CD8-positive, alpha-beta memory T cell (primary cell): ENCODE measurements around the gene ERBB3. TPM values are rescaled to one million over a fixed set of nuclear protein-coding genes. Genes with fewer than 3 reads are reported as not detected.

Source experiments
- CTCF ChIA-PET: fragments of 350-600 bp; sonication (Branson Sonifier 250); formaldehyde crosslinking; loops from one replicate; lab custom pipeline; 2021; ENCODE audit warnings: antibody characterized with exemption; lab: Charles Lee
- POLR2A ChIA-PET: fragments of 350-600 bp; sonication (Branson Sonifier 250); formaldehyde crosslinking; loops from one replicate; lab custom pipeline; 2021; ENCODE audit warnings: antibody characterized with exemption; lab: Charles Lee
- DNase-seq, 5 donors: peaks; one replicate each; pipeline versions ENCODE4 v3.0.0 to v3.0.0-alpha.2; 2020 to 2022; ENCODE audit warnings: mixed read lengths in 1 of 5
- H3K27ac ChIP-seq: one replicate; pipeline ENCODE4 v1.7.0; 2013; ENCODE audit warnings: low read depth, mild to moderate bottlenecking, low read length, moderate library complexity
- H3K27me3 ChIP-seq: 2 replicates; pipeline ENCODE4 v1.7.0; 2013; ENCODE audit warnings: low read length, mild to moderate bottlenecking; ENCODE audit not compliant: insufficient read depth, poor library complexity, severe bottlenecking
- H3K36me3 ChIP-seq: 2 replicates; pipeline ENCODE4 v1.7.0; 2013; ENCODE audit warnings: mild to moderate bottlenecking, low read length, moderate library complexity; ENCODE audit not compliant: insufficient read depth
- H3K4me1 ChIP-seq: 2 replicates; pipeline ENCODE4 v1.7.0; 2013; ENCODE audit warnings: mild to moderate bottlenecking, low read length, moderate library complexity; ENCODE audit not compliant: insufficient read depth
- H3K4me3 ChIP-seq: 2 replicates; pipeline ENCODE4 v1.7.0; 2013; ENCODE audit warnings: mild to moderate bottlenecking, low read length
- H3K9me3 ChIP-seq: 2 replicates; pipeline ENCODE4 v1.7.0; 2013; ENCODE audit warnings: mild to moderate bottlenecking, low read length
- H3K27ac Mint-ChIP-seq, 8 donors: one replicate each; pipeline ENCODE4 v1.8.0; 2020 to 2021; ENCODE audit warnings: mixed read lengths in 8 of 8, mild to moderate bottlenecking in 6 of 8, inconsistent platforms in 3 of 8, moderate library complexity in 3 of 8
- H3K27me3 Mint-ChIP-seq, 2 donors: one replicate each; pipeline ENCODE4 v1.8.0; 2020 to 2021; ENCODE audit warnings: mixed read lengths in 2 of 2, mild to moderate bottlenecking in 1 of 2, moderate library complexity in 1 of 2
- H3K36me3 Mint-ChIP-seq, 3 donors: one replicate each; pipeline ENCODE4 v1.8.0; 2020 to 2021; ENCODE audit warnings: mixed read lengths in 3 of 3, inconsistent platforms in 1 of 3, mild to moderate bottlenecking in 1 of 3
- H3K4me1 Mint-ChIP-seq, 3 donors: one replicate each; pipeline ENCODE4 v1.8.0; 2020 to 2021; ENCODE audit warnings: mixed read lengths in 3 of 3, inconsistent platforms in 1 of 3, mild to moderate bottlenecking in 1 of 3
- H3K4me3 Mint-ChIP-seq, 7 donors: one replicate each; pipeline ENCODE4 v1.8.0; 2020 to 2021; ENCODE audit warnings: mixed read lengths in 7 of 7, mild to moderate bottlenecking in 6 of 7, moderate library complexity in 4 of 7, inconsistent platforms in 2 of 7
- H3K9me3 Mint-ChIP-seq, 5 donors: one replicate each; pipeline ENCODE4 v1.8.0; 2020 to 2022; ENCODE audit warnings: mixed read lengths in 5 of 5, mild to moderate bottlenecking in 3 of 5, moderate library complexity in 2 of 5, inconsistent platforms in 1 of 5
- polyA plus RNA-seq: library from polyadenylated mRNA; unstranded; fragments of 300-500 nt; fragmentation: Illumina TruSeq; gene quantifications from one replicate; pipeline ENCODE4 v1.2.3, GENCODE V29; 2021
- total RNA-seq, 2 experiments: library from RNA; stranded (reverse); gene quantifications; one replicate each; pipeline ENCODE4 v1.2.3, GENCODE V29; 2021

ERBB3 gene
- total and polyA plus RNA-seq, 3 experiments from 2014 or later: 0.63 to 1.9 (median 1.7) TPM

DNA sequence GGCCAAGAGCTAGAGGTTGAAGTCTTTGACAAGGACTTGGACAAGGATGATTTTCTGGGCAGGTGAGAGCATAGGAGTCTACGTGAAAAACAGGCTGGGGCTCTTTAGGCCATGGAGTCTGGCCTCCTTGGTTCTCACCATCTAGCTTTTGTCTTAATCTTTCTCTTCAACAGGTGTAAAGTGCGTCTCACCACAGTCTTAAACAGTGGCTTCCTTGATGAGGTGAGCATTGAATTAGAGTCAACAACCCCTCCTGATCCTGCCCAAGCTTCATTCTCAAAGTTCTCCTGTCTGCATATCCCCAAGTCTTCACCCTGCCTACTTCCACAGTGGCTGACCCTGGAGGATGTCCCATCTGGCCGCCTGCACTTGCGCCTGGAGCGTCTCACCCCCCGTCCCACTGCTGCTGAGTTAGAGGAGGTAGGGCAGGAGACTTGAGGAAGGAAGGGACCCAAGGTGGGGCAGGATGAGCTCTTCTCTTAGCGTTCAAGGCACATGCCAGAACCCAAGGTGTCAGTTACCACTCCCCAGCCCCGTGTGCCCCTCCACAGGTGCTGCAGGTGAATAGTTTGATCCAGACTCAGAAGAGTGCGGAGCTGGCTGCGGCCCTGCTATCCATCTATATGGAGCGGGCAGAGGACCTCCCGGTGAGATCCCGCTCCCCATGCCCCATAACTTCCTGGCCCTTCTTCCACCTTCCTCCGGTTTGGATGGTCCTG is 58.0 kb downstream of the ERBB3 start:
- H3K27me3 Mint-ChIP-seq: no peaks in the 10 kb centered on the region
- peaks cover 48 to 55% (median 54%) of the 10 kb centered on the region in 3 donors for H3K4me1 Mint-ChIP-seq
- Histone ChIP-seq H3K4me3 (no peak overlapping the region), H3K36me3 (peaks cover 85% of the 10 kb centered on the region), H3K27ac (no peak overlapping the region), H3K4me1 (peaks cover 68% of the 10 kb centered on the region), H3K27me3 (no peaks in the 10 kb centered on the region), H3K9me3 (no peaks in the 10 kb centered on the region)
- CTCF ChIA-PET: interaction anchor here (0.9 to 2.6 kb wide), 4 partner anchors 11 to 52 kb away, joined by 3 to 10 read pairs (median 6); partner anchors contain the start of genes MYL6B and SMARCC2
- DNase-seq: peak in 1 of 5 donors; percentile 52
- H3K36me3 Mint-ChIP-seq: peaks cover 18 to 90% (median 35%) of the 10 kb centered on the region in 3 donors
- no peaks in the 10 kb centered on the region for H3K9me3 Mint-ChIP-seq
- POLR2A ChIA-PET: interaction anchor here (0.5 to 0.9 kb wide), 3 partner anchors 9 to 391 kb away, joined by 3 to 5 read pairs (median 3); no protein-coding TSS in a partner anchor
- H3K27ac Mint-ChIP-seq: peak overlapping the region; percentile 46 to 87 (median 75)
- peak overlapping the region in 4 of 7 donors; percentile 25 to 54 (median 42) for H3K4me3 Mint-ChIP-seq

DNA sequence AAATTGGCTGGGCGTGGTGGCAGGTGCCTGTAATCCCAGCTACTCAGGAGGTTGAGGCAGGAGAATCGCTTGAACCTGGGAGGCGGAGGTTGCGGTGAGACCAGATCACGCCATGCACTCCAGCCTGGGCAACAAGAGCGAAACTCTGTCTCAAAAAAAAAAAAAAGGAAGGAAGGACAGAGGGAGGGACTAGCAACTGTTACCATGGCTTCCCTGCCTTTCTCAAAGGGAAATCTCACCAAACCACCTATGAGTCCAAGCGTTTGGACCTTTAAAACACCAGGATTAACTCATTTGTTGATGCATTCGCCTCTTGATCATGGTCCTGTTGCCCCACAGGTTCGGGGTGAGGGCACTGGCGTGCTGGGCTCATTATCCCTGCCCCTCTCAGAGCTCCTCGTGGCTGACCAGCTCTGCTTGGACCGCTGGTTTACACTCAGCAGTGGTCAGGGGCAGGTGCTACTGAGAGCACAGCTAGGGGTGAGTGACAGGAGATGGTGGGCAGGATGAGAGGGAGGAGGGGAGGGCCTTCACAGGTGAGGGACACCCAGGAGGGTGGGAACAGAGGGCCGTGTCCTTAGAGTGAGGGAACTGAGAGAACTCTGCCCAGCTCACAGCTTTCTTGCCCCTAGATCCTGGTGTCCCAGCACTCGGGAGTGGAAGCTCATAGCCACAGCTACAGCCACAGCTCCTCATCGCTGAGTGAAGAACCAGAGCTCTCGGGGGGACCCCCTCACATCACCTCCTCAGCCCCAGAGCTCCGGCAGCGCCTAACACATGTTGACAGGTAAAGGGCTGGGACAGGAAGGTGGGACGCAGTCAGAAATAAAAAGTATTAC is 62.2 kb downstream of the ERBB3 start:
- CTCF ChIA-PET: interaction anchor here (1.0 to 1.5 kb wide), 2 partner anchors 10 to 12 kb away, joined by 3 to 4 read pairs; no protein-coding TSS in a partner anchor
- peak overlapping the region in 7 of 8 donors; percentile 38 to 86 (median 76) for H3K27ac Mint-ChIP-seq
- H3K27ac ChIP-seq: no peak overlapping the region

DNA sequence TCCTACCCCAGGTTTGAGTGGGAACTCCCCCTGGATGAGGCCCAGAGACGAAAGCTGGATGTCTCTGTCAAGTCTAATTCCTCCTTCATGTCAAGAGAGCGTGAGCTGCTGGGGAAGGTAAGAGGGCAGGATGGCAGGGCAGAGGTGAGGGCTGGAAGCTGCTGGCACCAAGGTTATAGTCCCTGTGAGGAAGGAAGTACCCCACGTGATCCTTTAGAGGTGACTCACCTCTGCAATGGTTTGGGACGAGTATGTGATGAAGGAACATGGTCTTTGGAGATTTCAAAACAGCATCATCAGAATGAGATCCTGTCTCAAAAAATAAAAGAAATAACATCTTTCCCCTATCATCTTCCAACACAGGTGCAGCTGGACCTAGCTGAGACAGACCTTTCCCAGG is 63.3 kb downstream of the ERBB3 start:
- Mint-ChIP-seq H3K27ac (peak overlapping the region; percentile 38 to 90 (median 76)), H3K4me1 (peaks cover 37 to 47% (median 41%) of the 10 kb centered on the region in 3 donors), H3K27me3 (no peaks in the 10 kb centered on the region), H3K9me3 (no peaks in the 10 kb centered on the region), H3K4me3 (no peak overlapping the region), H3K36me3 (peaks cover 26 to 69% (median 30%) of the 10 kb centered on the region in 3 donors)
- H3K36me3 ChIP-seq: peaks cover 60% of the 10 kb centered on the region
- no peaks in the 10 kb centered on the region for H3K27me3 ChIP-seq
- ChIA-PET CTCF (interaction anchor here (1.0 to 1.5 kb wide), 2 partner anchors 9 to 13 kb away, joined by 3 to 4 read pairs; no protein-coding TSS in a partner anchor), POLR2A (interaction anchor here (0.6 to 1.6 kb wide), 2 partner anchors 9 to 47 kb away, joined by 3 to 5 read pairs; no protein-coding TSS in a partner anchor)
- no peak overlapping the region for H3K4me3 ChIP-seq
- no peak for DNase-seq
- H3K27ac ChIP-seq: no peak overlapping the region
- peaks cover 36% of the 10 kb centered on the region for H3K4me1 ChIP-seq
- H3K9me3 ChIP-seq: no peaks in the 10 kb centered on the region

More for the DNA sequence above, 62.2 kb downstream of the ERBB3 start:
- H3K4me3 Mint-ChIP-seq: peak overlapping the region in 1 of 7 donors; percentile 15
- DNase-seq: no peak
- Histone ChIP-seq H3K4me3 (no peak overlapping the region), H3K36me3 (peaks cover 71% of the 10 kb centered on the region), H3K4me1 (peaks cover 47% of the 10 kb centered on the region), H3K9me3 (no peaks in the 10 kb centered on the region), H3K27me3 (no peaks in the 10 kb centered on the region)
- H3K9me3 Mint-ChIP-seq: no peaks in the 10 kb centered on the region
- POLR2A ChIA-PET: interaction anchor here (0.6 to 1.6 kb wide), 3 partner anchors 10 to 542 kb away, joined by 3 to 8 read pairs (median 5); no protein-coding TSS in a partner anchor
- H3K4me1 Mint-ChIP-seq: peaks cover 45 to 55% (median 51%) of the 10 kb centered on the region in 3 donors
- H3K36me3 Mint-ChIP-seq: peaks cover 26 to 79% (median 36%) of the 10 kb centered on the region in 3 donors
- H3K27me3 Mint-ChIP-seq: no peaks in the 10 kb centered on the region

DNA sequence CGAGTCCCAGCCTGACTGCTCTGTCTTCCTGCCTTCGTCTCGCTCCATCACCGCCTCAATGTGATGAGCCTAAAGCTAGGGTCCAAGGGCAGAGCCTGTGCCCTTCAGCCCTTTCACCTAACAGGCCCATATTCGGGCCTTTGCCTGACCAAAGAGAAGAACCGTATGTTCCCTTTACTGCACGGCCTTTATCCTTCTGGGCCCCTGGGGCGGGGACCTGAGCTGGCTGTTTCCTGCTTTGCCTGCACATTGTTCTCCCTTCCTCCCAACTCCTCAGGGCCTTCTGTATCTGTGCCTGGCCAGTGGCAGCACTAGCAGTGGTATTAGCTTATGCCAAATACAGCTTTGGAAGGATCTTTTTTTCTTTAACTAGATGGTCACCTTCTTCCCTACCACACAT is 63.9 kb downstream of the ERBB3 start:
- Histone ChIP-seq H3K9me3 (no peaks in the 10 kb centered on the region), H3K4me3 (no peak overlapping the region), H3K4me1 (peaks cover 30% of the 10 kb centered on the region), H3K27ac (no peak overlapping the region), H3K36me3 (peaks cover 54% of the 10 kb centered on the region), H3K27me3 (no peaks in the 10 kb centered on the region)
- Mint-ChIP-seq H3K27me3 (no peaks in the 10 kb centered on the region), H3K27ac (peak overlapping the region in 6 of 8 donors; percentile 17 to 86 (median 67)), H3K4me3 (no peak overlapping the region), H3K36me3 (peaks cover 20 to 62% (median 27%) of the 10 kb centered on the region in 3 donors), H3K9me3 (no peaks in the 10 kb centered on the region), H3K4me1 (peaks cover 30 to 41% (median 34%) of the 10 kb centered on the region in 3 donors)
- POLR2A ChIA-PET: interaction anchor here (0.6 to 1.4 kb wide), 3 partner anchors 16 to 47 kb away, joined by 3 to 9 read pairs (median 3); partner anchors contain the start of gene ESYT1
- DNase-seq: no peak
- CTCF ChIA-PET: interaction anchor here (1.2 to 1.7 kb wide), 3 partner anchors 15 to 122 kb away, joined by 3 to 4 read pairs (median 4); partner anchors contain the start of gene ZC3H10

DNA sequence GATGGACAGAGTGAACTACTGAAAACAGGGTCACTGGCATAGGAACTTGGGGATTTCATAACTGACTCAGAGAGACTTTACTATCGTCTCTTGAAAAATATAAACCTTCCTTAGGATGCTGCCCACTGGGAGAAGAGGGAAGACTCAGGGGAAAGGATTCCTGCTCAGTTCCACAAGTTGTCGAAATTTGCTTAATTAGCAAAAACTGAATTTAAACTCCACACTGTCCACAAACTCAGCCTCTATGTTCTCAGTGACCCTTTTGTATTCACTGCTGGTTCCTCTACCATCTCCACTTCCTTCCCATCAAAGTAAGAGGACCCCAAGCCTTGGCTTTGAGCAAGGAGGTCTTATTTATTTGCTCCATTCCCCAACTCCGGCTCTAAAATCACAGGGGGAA is 65.3 kb downstream of the ERBB3 start:
- peaks cover 45% of the 10 kb centered on the region for H3K36me3 ChIP-seq
- DNase-seq: no peak
- Mint-ChIP-seq H3K4me3 (no peak overlapping the region), H3K36me3 (peaks cover 20 to 51% (median 25%) of the 10 kb centered on the region in 3 donors), H3K27me3 (no peaks in the 10 kb centered on the region), H3K9me3 (no peaks in the 10 kb centered on the region), H3K27ac (peak overlapping the region in 5 of 8 donors; percentile 17 to 78 (median 36)), H3K4me1 (peaks cover 30 to 38% (median 30%) of the 10 kb centered on the region in 3 donors)
- peaks cover 17% of the 10 kb centered on the region for H3K4me1 ChIP-seq
- no peaks in the 10 kb centered on the region for H3K27me3 ChIP-seq
- no peaks in the 10 kb centered on the region for H3K9me3 ChIP-seq
- H3K27ac ChIP-seq: no peak overlapping the region
- no peak overlapping the region for H3K4me3 ChIP-seq
- POLR2A ChIA-PET: interaction anchor here (0.6 kb wide), 2 partner anchors 22 to 36 kb away, joined by 4 to 9 read pairs; no protein-coding TSS in a partner anchor
- CTCF ChIA-PET: interaction anchor here (1.3 to 1.7 kb wide), 2 partner anchors 14 to 121 kb away, joined by 3 to 4 read pairs; no protein-coding TSS in a partner anchor

DNA sequence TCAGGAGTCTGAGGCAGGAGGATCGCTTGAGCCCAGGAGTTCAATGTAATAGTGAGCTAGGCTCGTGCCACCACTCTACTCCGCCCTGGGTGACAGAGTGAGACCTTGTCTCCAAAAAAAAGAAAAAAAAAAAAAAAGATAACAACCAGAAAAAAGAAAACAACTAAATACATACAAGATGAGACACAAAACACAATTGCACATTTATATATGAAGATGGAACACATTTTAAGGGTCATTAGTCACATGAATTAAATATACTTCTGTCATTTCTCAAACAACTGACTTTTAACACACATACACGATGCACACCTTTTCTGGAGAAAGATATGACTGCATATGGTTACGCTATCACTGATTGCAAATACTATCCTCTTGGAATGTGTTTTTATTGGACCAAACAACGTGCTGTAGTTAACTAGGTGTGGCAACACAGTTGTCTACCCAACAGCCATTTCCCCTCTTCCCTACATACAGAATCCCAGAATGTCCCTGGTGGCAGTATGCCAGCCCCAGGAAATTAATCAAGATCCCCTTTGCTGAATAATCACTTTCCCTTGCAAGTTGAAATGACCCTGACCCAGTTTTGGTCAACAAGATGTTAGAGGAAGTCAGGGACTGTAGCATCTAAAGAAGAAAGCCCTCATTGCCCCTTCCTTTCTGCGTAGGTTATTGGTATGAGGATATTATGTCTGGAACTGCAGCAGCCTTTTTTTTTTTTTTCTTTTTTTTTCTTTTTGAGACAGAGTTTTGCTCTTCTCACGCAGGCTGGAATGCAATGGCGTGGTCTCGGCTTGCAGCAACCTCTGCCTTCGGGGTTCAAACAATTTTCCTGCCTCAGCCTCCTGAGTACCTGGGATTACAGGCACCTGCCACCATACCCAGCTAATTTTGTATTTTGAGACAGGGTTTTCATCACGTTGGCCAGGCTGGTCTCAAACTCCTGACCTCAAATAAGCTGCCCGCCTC is 66.8 kb downstream of the ERBB3 start:
- Histone ChIP-seq H3K36me3 (peaks cover 37% of the 10 kb centered on the region), H3K27ac (no peak overlapping the region), H3K4me1 (peaks cover 22% of the 10 kb centered on the region), H3K9me3 (no peaks in the 10 kb centered on the region), H3K27me3 (no peaks in the 10 kb centered on the region), H3K4me3 (no peak overlapping the region)
- peaks cover 9 to 39% (median 19%) of the 10 kb centered on the region in 3 donors for H3K36me3 Mint-ChIP-seq
- peak overlapping the region in 1 of 7 donors; percentile 11 for H3K4me3 Mint-ChIP-seq
- H3K27ac Mint-ChIP-seq: peak overlapping the region in 6 of 8 donors; percentile 14 to 63 (median 36)
- no peak for DNase-seq
- ChIA-PET POLR2A (no interaction called here), CTCF (no interaction called here)
- H3K27me3 Mint-ChIP-seq: no peaks in the 10 kb centered on the region
- H3K4me1 Mint-ChIP-seq: peaks cover 32 to 42% (median 37%) of the 10 kb centered on the region in 3 donors
- H3K9me3 Mint-ChIP-seq: no peaks in the 10 kb centered on the region
